Transverse colon (tissue), 3 donors: Measurements from ENCODE around the gene OSTC.

Experiments
- CTCF ChIP-seq, 5 experiments: fragments of 200-600 bp in 3 of 5; fragments of 450-650 bp in 2 of 5; sonication (generic) in 3 of 5; IDR thresholded peaks; 1 replicate in 2 of 5; 2 replicates in 3 of 5; pipeline ENCODE4 v1.5.1; 2016 to 2017; ENCODE audit warnings: antibody characterized with exemption in 5 of 5, inconsistent platforms in 3 of 5, mild to moderate bottlenecking in 2 of 5, moderate library complexity in 1 of 5
- POLR2A ChIP-seq: fragments of 450-650 bp; IDR thresholded peaks from one replicate; pipeline ENCODE4 v1.6.1; 2016; ENCODE audit warnings: antibody characterized with exemption, mild to moderate bottlenecking, moderate library complexity

DNA sequence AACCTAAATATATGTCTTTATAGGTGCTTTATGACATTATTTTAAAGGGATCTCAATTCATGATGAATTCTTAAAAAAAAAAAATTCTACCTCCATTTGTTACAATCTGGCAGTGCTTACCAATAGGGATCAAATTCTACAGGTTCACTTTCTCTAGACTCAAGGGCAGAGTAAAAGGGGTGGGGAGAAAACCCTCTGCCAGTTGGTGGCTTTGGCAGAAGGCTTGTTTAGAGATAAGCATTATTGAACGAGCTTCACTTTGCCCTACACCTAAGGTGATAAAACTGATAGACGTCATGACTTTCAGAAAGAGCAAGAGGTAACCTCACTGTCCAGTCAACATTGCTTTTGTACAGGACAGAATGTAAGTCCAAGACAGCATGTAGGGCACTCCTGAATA, 53.6 kb downstream of the OSTC start:
- TF ChIP-seq CTCF (IDR thresholded peaks at IDR 0.05) = no peak
- TF ChIP-seq POLR2A = no peak
